Activated CD8-positive, alpha-beta T cell treated with anti-CD3 and anti-CD28 coated beads for 36 hours (primary cell): ENCODE measurements around the gene JHY. TPM values are rescaled to one million over a fixed set of nuclear protein-coding genes. Genes with fewer than 3 reads are reported as not detected.
A peak's percentile ranks its signal among the peaks of the same experiment; 100 is the strongest.

Experiments used
- ATAC-seq: fragments of 200-7000 bp; cut with Tn5 transposase; one replicate; pipeline ENCODE4 v1.10.0; 2021; ENCODE audit warnings: mild to moderate bottlenecking, moderate library complexity
- CTCF ChIA-PET: fragments of 350-600 bp; sonication (Branson Sonifier 250); formaldehyde crosslinking; loops from one replicate; lab custom pipeline; 2021; ENCODE audit warnings: antibody characterized with exemption; lab: Charles Lee
- POLR2A ChIA-PET: fragments of 350-600 bp; sonication (Branson Sonifier 250); formaldehyde crosslinking; loops from one replicate; lab custom pipeline; 2021; ENCODE audit warnings: antibody characterized with exemption; lab: Charles Lee
- DNase-seq: peaks from one replicate; pipeline ENCODE4 v3.0.0-alpha.2; 2020
- H3K27ac Mint-ChIP-seq: one replicate; pipeline ENCODE4 v1.8.0; 2021; ENCODE audit warnings: mild to moderate bottlenecking, mixed read lengths
- H3K27me3 Mint-ChIP-seq: one replicate; pipeline ENCODE4 v1.8.0; 2021; ENCODE audit warnings: mixed read lengths
- H3K36me3 Mint-ChIP-seq: one replicate; pipeline ENCODE4 v1.8.0; 2021; ENCODE audit warnings: low read depth, mixed read lengths
- H3K4me1 Mint-ChIP-seq: one replicate; pipeline ENCODE4 v1.8.0; 2021; ENCODE audit warnings: low read depth, mixed read lengths
- H3K4me3 Mint-ChIP-seq: one replicate; pipeline ENCODE4 v1.8.0; 2021; ENCODE audit warnings: mild to moderate bottlenecking, moderate library complexity, mixed read lengths
- H3K9me3 Mint-ChIP-seq: one replicate; pipeline ENCODE4 v1.8.0; 2021; ENCODE audit warnings: mixed read lengths
- intact Hi-C: fragments of 100-400 bp; cut with micrococcal nuclease; formaldehyde crosslinking; loops from one replicate; pipeline ENCODE4 v1.10.0; 2022
- total RNA-seq, 2 experiments: library from RNA; stranded (reverse); gene quantifications; one replicate each; pipeline ENCODE4 v1.2.3, GENCODE V29; 2021
- TF ChIP-seq, protein P1 (sequence below): fragments of 200-600 bp; IDR thresholded peaks from one replicate; pipeline ENCODE4 v1.8.0; 2022; ENCODE audit warnings: antibody characterized with exemption, mild to moderate bottlenecking

The JHY gene
- total RNA-seq, 2 experiments from 2014 or later, result 1.3 to 1.8 TPM

- intact Hi-C loops, result no loop called here
- DNase-seq, result no peak
- H3K36me3 Mint-ChIP-seq, result peaks cover 3% of the 10 kb centered on the region
- H3K27me3 Mint-ChIP-seq, result no peaks in the 10 kb centered on the region
- no peak overlapping the region for H3K27ac Mint-ChIP-seq
- peaks cover 13% of the 10 kb centered on the region for H3K4me1 Mint-ChIP-seq
- ChIA-PET CTCF (interaction anchor here (0.7 to 2.1 kb wide), 3 partner anchors 34 to 134 kb away, joined by 3 to 10 read pairs (median 9); no protein-coding TSS in a partner anchor), POLR2A (no interaction called here)
- no peak overlapping the region for H3K4me3 Mint-ChIP-seq
- ATAC-seq, result no peak
- TF ChIP-seq, protein P1, sequence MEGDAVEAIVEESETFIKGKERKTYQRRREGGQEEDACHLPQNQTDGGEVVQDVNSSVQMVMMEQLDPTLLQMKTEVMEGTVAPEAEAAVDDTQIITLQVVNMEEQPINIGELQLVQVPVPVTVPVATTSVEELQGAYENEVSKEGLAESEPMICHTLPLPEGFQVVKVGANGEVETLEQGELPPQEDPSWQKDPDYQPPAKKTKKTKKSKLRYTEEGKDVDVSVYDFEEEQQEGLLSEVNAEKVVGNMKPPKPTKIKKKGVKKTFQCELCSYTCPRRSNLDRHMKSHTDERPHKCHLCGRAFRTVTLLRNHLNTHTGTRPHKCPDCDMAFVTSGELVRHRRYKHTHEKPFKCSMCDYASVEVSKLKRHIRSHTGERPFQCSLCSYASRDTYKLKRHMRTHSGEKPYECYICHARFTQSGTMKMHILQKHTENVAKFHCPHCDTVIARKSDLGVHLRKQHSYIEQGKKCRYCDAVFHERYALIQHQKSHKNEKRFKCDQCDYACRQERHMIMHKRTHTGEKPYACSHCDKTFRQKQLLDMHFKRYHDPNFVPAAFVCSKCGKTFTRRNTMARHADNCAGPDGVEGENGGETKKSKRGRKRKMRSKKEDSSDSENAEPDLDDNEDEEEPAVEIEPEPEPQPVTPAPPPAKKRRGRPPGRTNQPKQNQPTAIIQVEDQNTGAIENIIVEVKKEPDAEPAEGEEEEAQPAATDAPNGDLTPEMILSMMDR, result no peak
- no peaks in the 10 kb centered on the region for H3K9me3 Mint-ChIP-seq
Observed at GRCh38 chr11:122888162-122888561, 5.6 kb downstream of the JHY start.

DNA sequence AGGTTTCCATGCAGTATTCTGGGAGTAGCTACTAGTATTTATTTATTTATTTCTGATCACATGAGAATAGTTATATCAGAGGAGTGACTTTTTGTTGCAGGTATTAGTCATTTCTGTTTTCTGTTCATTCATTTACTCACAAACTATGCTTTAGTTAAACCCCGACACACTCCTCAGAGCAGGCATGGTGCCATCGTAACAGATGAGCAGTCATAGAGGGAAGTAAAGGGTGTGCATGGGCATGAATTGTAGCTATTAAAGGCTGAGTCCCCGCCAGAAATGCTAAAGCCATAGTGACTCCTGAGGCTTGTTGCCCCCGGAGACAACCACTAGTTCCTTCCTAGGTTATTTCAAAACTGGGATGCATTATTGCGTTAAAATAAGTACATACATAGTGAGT, 10.6 kb downstream of the JHY start:
- DNase-seq (no peak), ATAC-seq (no peak)
- CTCF ChIA-PET, result interaction anchor here (0.8 to 1.4 kb wide), 3 partner anchors 30 to 161 kb away, joined by 3 to 4 read pairs (median 3); no protein-coding TSS in a partner anchor
- Mint-ChIP-seq H3K36me3 (no peaks in the 10 kb centered on the region), H3K4me3 (no peak overlapping the region), H3K27ac (no peak overlapping the region), H3K4me1 (peaks cover 6% of the 10 kb centered on the region), H3K9me3 (no peaks in the 10 kb centered on the region), H3K27me3 (no peaks in the 10 kb centered on the region)
- intact Hi-C loops, result no loop called here
- TF ChIP-seq, protein P1, result no peak
- POLR2A ChIA-PET, result interaction anchor here (0.8 kb wide), 1 partner anchor 10 kb away, joined by 3 read pairs; no protein-coding TSS in a partner anchor

DNA sequence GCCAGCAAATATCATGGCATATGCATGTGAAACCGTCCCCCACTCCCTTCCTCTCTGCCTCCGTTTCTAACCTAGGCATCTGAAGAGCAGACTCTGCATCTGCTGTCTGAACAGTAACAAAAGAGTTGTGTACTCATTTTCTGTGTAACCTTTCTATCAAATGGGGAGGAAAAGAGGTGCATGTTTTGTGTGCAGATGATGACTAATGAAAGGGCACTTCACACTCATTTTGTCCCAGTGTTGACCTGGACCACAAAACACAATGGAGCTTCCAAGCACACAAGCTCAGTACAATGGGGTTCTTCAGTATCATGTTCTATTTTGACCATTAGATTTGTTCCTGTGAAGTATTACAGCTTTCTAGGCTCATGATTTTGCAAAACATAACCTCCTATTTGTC, 13.0 kb downstream of the JHY start:
- Mint-ChIP-seq H3K27ac (no peak overlapping the region), H3K4me3 (no peak overlapping the region), H3K36me3 (no peaks in the 10 kb centered on the region), H3K4me1 (peaks cover 6% of the 10 kb centered on the region), H3K27me3 (no peaks in the 10 kb centered on the region), H3K9me3 (no peaks in the 10 kb centered on the region)
- DNase-seq (peak; percentile 7), ATAC-seq (peak; percentile 30)
- POLR2A ChIA-PET, result no interaction called here
- CTCF ChIA-PET, result interaction anchor here (1.1 to 1.4 kb wide), 2 partner anchors 24 to 32 kb away, joined by 4 read pairs; no protein-coding TSS in a partner anchor
- intact Hi-C loops, result no loop called here
- TF ChIP-seq, protein P1, result no peak

GRCh38 chr11:122897606-122898210, 15.1 kb downstream of the JHY start:
- intact Hi-C loops, result no loop called here
- ATAC-seq (no peak), DNase-seq (no peak)
- ChIA-PET POLR2A (no interaction called here), CTCF (interaction anchor here (0.6 to 1.7 kb wide), 2 partner anchors 125 to 173 kb away, joined by 3 to 4 read pairs; no protein-coding TSS in a partner anchor)
- Mint-ChIP-seq H3K27ac (no peak overlapping the region), H3K27me3 (no peaks in the 10 kb centered on the region), H3K4me3 (no peak overlapping the region), H3K36me3 (no peaks in the 10 kb centered on the region), H3K9me3 (no peaks in the 10 kb centered on the region), H3K4me1 (peaks cover 4% of the 10 kb centered on the region)
- TF ChIP-seq, protein P1, result no peak

DNA sequence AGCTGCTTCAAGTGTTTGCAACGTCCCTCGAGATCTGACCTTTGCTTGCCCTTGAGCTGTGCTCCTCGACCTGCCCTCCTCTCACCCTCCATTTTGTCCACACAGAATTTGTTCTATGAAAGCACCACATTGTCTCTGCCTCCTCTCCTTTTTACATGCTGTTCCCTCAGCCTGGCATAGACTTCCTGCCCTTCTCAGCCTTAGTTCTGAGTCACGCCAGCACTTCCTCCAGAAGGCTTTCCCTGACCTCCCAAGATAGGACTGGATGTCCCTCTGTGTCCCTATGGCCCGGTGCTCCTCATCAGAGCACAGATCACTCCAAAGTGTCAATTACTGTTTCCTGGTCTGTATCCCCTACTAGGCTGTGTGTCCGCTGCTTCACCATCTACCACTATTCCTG, 16.2 kb downstream of the JHY start:
- intact Hi-C loops, result no loop called here
- CTCF ChIA-PET, result no interaction called here
- POLR2A ChIA-PET, result no interaction called here
- TF ChIP-seq, protein P1, result no peak
- no peaks in the 10 kb centered on the region for H3K9me3 Mint-ChIP-seq
- H3K4me3 Mint-ChIP-seq, result no peak overlapping the region
- H3K27me3 Mint-ChIP-seq, result no peaks in the 10 kb centered on the region
- H3K27ac Mint-ChIP-seq, result no peak overlapping the region
- H3K36me3 Mint-ChIP-seq, result no peaks in the 10 kb centered on the region
- H3K4me1 Mint-ChIP-seq, result peaks cover 4% of the 10 kb centered on the region
- no peak for DNase-seq
- no peak for ATAC-seq
